GM13976 (cell line): ENCODE results near the gene KIF22.
A peak's percentile ranks its signal among the peaks of the same experiment; 100 is the strongest.

ENCODE experiments used
- DNase-seq: peaks from one replicate; pipeline ENCODE4 v3.0.0; 2012; ENCODE audit warnings: low spot score
- CTCF ChIP-seq: IDR thresholded peaks from 2 replicates; pipeline ENCODE4 v1.5.1; 2012; ENCODE audit warnings: borderline replicate concordance, mild to moderate bottlenecking; ENCODE audit not compliant: insufficient read depth; ENCODE audit errors: extremely low read depth, missing control alignments, control extremely low read depth
- in situ Hi-C: fragments of 300-500 bp; cut with MboI; formaldehyde crosslinking; loops from one replicate; pipeline ENCODE4 v1.12.0; 2022; ENCODE audit warnings: low sequenced_read_pairs, mixed read lengths, inconsistent platforms; ENCODE audit not compliant: unreplicated experiment

Gene KIF22

GRCh38 chr16:29805232-29806098 is 14.9 kb downstream of the KIF22 start:
- in situ Hi-C loops, result no loop called here
- peak; percentile 94 for DNase-seq
- TF ChIP-seq CTCF, result no peak

- no peak for TF ChIP-seq CTCF
- in situ Hi-C loops, result no loop called here
- peak; percentile 83 for DNase-seq
These were observed 15.6 kb downstream of the KIF22 start, which contains the start of gene MAZ for GRCh38 chr16:29806099-29806579. Gene MAZ, plus strand, starts transcription at chr16:29806529. Its CDS starts 173 bp downstream, at chr16:29806702.

GRCh38 chr16:29806641-29807425 is 16.3 kb downstream of the KIF22 start:
- no peak for TF ChIP-seq CTCF
- DNase-seq, result no peak
- in situ Hi-C loops, result no loop called here

GRCh38 chr16:29807426-29808218 is 17.1 kb downstream of the KIF22 start:
- peak; percentile 71 for TF ChIP-seq CTCF
- in situ Hi-C loops, result no loop called here
- DNase-seq, result peak; percentile 83

GRCh38 chr16:29808219-29808900 is 17.8 kb downstream of the KIF22 start:
- no peak for DNase-seq
- no peak for TF ChIP-seq CTCF
- in situ Hi-C loops, result no loop called here
